K562 (cell line): ENCODE data around the gene TJP2. TPM values are rescaled to one million over a fixed set of nuclear protein-coding genes. Genes with fewer than 3 reads are reported as not detected.

ENCODE experiments used
- CCAR2 ChIP-seq: fragments of 200-400 bp; formaldehyde crosslinking; IDR thresholded peaks from 2 replicates; pipeline ENCODE4 v1.6.1; 2017; ENCODE audit warnings: mild to moderate bottlenecking, low read depth, low read length
- EP300 ChIP-seq: IDR thresholded peaks from 2 replicates; pipeline ENCODE4 v1.6.1; 2012; ENCODE audit warnings: low read length, improper control_type of control experiment
- HLTF ChIP-seq: fragments of 450-650 bp; IDR thresholded peaks from 2 replicates; pipeline ENCODE4 v1.6.1; 2016
- KLF1 ChIP-seq: fragments of 450-650 bp; IDR thresholded peaks from 2 replicates; pipeline ENCODE4 v1.6.1; 2016; ENCODE audit warnings: missing genetic modification characterization, missing compliant biosample characterization
- NR2C2 ChIP-seq, 2 experiments: fragments of 200-800 bp in 1 of 2; sonication (Bioruptor generic) in 1 of 2; sonication (generic) in 1 of 2; formaldehyde crosslinking in 1 of 2; IDR thresholded peaks; 2 replicates each; pipeline versions ENCODE4 v1.6.1 to v1.8.0; 2016 to 2022; ENCODE audit warnings: mild to moderate bottlenecking in 1 of 2, missing compliant biosample characterization in 1 of 2, missing genetic modification characterization in 1 of 2, missing genetic modification reagents in 1 of 2
- NUFIP1 ChIP-seq: fragments of 450-650 bp; IDR thresholded peaks from 2 replicates; pipeline ENCODE4 v1.6.1; 2018; ENCODE audit not compliant: partially characterized antibody
- RUNX1 ChIP-seq: sonication (generic); IDR thresholded peaks from 2 replicates; pipeline ENCODE4 v1.6.1; 2016; ENCODE audit warnings: antibody characterized with exemption, low read depth
- SLC30A9 ChIP-seq: fragments of 250-450 bp; sonication (Bioruptor Pico); IDR thresholded peaks from 2 replicates; pipeline ENCODE4 v1.8.0; 2022; ENCODE audit warnings: mild to moderate bottlenecking, moderate library complexity
- SMAD4 ChIP-seq: fragments of 250-450 bp; sonication (Bioruptor Pico); conservative IDR thresholded peaks from 2 replicates; pipeline ENCODE4 v1.8.0; 2021; ENCODE audit warnings: inconsistent platforms, mild to moderate bottlenecking, moderate library complexity
- SMARCE1 ChIP-seq: fragments of 450-650 bp; IDR thresholded peaks from 2 replicates; pipeline ENCODE4 v1.7.1; 2016; ENCODE audit warnings: mild to moderate bottlenecking
- SNIP1 ChIP-seq: fragments of 450-650 bp; IDR thresholded peaks from 2 replicates; pipeline ENCODE4 v1.7.1; 2017; ENCODE audit warnings: low read depth, mild to moderate bottlenecking
- ZBTB17 ChIP-seq: fragments of 450-650 bp; formaldehyde crosslinking; IDR thresholded peaks from 2 replicates; pipeline ENCODE4 v1.4.0; 2020; ENCODE audit warnings: mild to moderate bottlenecking
- ZNF239 ChIP-seq: fragments of 250-450 bp; sonication (Bioruptor Pico); IDR thresholded peaks from 2 replicates; pipeline ENCODE4 v1.4.0; 2020; ENCODE audit warnings: mild to moderate bottlenecking
- polyA plus RNA-seq, 8 experiments: library from polyadenylated mRNA; depleted of rRNA in 4 of 8; stranded (reverse) in 5 of 8; unstranded in 3 of 8; fragments of >200 nt; fragmentation: Nextera tagmentation in 2 of 8; fragmentation: Illumina TruSeq in 1 of 8; extraction: Ambion mirVana in 2 of 8; extraction: Trizol in 1 of 8; gene quantifications; 2 replicates each; pipeline versions ENCODE4 v1.2.1 to v1.2.3, GENCODE V29; 2011 to 2014; ENCODE audit warnings: inconsistent platforms in 1 of 8, missing spikeins in 1 of 8
- total RNA-seq, 7 experiments: library from RNA; depleted of rRNA in 6 of 7; stranded (reverse); fragments of >200 nt in 6 of 7; fragmentation: Illumina TruSeq in 2 of 7; extraction: Trizol in 2 of 7; gene quantifications; 2 replicates each; pipeline versions ENCODE4 v1.2.1 to v1.2.3, GENCODE V29; 2011 to 2021; ENCODE audit warnings: low replicate concordance in 1 of 7
- TF ChIP-seq, protein P1 (sequence below): sonication (generic); formaldehyde crosslinking; IDR thresholded peaks from 2 replicates; pipeline ENCODE4 v1.8.0; 2022; ENCODE audit warnings: mild to moderate bottlenecking, low read depth, missing genetic modification reagents
- TF ChIP-seq, protein P2 (sequence below): fragments of 250-450 bp; sonication (Bioruptor Pico); IDR thresholded peaks from 2 replicates; pipeline ENCODE4 v1.9.0; 2021; ENCODE audit warnings: mild to moderate bottlenecking
- TF ChIP-seq, protein P3 (sequence below): fragments of 200-600 bp; sonication (generic); IDR thresholded peaks from one replicate; pipeline ENCODE4 v1.6.1; 2012; ENCODE audit warnings: mild to moderate bottlenecking, low read depth, low read length, inconsistent platforms

TJP2 gene
- total and polyA plus RNA-seq, 9 of the 15 experiments (the other 6 are each of a cell fraction or from before 2014, with no cell fraction given) = 4.0 to 24.1 (median 16.8) TPM

DNA sequence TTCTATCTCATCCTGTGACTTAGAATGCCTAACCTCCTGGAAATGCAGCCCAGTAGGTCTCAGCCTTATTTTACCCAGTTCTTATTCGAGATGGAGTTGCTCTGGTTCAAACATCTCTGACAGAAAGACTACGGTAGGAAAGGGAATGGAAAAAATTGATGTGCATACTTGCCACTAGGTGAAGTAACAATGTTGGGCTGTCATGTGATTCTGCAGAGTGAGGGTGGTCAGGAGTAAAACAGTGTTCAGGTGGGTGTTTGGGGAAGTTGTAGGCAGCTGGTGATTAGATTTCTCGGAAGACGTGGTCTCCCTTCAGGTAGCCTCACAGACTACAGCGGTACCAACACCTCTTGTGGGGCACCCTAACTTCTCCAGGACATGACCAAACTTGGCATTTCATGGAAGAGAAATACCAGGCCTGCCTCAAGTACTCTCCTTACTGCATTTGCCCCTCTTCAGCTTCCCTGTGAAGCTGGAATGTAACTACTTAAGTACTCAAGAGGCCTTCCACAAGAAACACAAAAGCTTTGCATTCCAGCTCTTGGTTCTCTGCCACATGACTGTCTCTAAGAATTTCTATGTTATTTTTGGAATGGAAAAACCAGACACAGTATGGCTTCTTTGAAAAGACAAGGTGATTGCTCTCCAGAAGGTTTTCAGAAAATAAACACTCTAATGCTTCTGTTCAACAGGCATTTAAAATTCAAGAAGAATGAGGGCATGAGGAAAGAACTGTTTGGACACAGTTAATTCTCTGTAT, 133.5 kb downstream of the TJP2 start (continued):
- TF ChIP-seq, protein P1, sequence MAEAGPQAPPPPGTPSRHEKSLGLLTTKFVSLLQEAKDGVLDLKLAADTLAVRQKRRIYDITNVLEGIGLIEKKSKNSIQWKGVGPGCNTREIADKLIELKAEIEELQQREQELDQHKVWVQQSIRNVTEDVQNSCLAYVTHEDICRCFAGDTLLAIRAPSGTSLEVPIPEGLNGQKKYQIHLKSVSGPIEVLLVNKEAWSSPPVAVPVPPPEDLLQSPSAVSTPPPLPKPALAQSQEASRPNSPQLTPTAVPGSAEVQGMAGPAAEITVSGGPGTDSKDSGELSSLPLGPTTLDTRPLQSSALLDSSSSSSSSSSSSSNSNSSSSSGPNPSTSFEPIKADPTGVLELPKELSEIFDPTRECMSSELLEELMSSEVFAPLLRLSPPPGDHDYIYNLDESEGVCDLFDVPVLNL = no peak
- TF ChIP-seq CCAR2 = no peak
- TF ChIP-seq KLF1 = no peak
- no peak for TF ChIP-seq ZBTB17
- no peak for TF ChIP-seq EP300
- TF ChIP-seq, protein P2, sequence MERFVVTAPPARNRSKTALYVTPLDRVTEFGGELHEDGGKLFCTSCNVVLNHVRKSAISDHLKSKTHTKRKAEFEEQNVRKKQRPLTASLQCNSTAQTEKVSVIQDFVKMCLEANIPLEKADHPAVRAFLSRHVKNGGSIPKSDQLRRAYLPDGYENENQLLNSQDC = no peak
- no peak for TF ChIP-seq NUFIP1
- TF ChIP-seq SNIP1 = no peak
- peak; percentile 52; the same call in 1 of the 2 replicates for TF ChIP-seq SMAD4 (CRISPR knock-in tag)
- TF ChIP-seq RUNX1 = no peak
- no peak for TF ChIP-seq HLTF
- TF ChIP-seq NR2C2 (CRISPR knock-in tag; IDR thresholded peaks at IDR 0.05) = no peak
- 0 out of 2 replicates have a peak, but pooled peaks have one; percentile 2 for TF ChIP-seq NR2C2 (tag; IDR thresholded peaks at IDR 0.05)
- TF ChIP-seq, protein P3, sequence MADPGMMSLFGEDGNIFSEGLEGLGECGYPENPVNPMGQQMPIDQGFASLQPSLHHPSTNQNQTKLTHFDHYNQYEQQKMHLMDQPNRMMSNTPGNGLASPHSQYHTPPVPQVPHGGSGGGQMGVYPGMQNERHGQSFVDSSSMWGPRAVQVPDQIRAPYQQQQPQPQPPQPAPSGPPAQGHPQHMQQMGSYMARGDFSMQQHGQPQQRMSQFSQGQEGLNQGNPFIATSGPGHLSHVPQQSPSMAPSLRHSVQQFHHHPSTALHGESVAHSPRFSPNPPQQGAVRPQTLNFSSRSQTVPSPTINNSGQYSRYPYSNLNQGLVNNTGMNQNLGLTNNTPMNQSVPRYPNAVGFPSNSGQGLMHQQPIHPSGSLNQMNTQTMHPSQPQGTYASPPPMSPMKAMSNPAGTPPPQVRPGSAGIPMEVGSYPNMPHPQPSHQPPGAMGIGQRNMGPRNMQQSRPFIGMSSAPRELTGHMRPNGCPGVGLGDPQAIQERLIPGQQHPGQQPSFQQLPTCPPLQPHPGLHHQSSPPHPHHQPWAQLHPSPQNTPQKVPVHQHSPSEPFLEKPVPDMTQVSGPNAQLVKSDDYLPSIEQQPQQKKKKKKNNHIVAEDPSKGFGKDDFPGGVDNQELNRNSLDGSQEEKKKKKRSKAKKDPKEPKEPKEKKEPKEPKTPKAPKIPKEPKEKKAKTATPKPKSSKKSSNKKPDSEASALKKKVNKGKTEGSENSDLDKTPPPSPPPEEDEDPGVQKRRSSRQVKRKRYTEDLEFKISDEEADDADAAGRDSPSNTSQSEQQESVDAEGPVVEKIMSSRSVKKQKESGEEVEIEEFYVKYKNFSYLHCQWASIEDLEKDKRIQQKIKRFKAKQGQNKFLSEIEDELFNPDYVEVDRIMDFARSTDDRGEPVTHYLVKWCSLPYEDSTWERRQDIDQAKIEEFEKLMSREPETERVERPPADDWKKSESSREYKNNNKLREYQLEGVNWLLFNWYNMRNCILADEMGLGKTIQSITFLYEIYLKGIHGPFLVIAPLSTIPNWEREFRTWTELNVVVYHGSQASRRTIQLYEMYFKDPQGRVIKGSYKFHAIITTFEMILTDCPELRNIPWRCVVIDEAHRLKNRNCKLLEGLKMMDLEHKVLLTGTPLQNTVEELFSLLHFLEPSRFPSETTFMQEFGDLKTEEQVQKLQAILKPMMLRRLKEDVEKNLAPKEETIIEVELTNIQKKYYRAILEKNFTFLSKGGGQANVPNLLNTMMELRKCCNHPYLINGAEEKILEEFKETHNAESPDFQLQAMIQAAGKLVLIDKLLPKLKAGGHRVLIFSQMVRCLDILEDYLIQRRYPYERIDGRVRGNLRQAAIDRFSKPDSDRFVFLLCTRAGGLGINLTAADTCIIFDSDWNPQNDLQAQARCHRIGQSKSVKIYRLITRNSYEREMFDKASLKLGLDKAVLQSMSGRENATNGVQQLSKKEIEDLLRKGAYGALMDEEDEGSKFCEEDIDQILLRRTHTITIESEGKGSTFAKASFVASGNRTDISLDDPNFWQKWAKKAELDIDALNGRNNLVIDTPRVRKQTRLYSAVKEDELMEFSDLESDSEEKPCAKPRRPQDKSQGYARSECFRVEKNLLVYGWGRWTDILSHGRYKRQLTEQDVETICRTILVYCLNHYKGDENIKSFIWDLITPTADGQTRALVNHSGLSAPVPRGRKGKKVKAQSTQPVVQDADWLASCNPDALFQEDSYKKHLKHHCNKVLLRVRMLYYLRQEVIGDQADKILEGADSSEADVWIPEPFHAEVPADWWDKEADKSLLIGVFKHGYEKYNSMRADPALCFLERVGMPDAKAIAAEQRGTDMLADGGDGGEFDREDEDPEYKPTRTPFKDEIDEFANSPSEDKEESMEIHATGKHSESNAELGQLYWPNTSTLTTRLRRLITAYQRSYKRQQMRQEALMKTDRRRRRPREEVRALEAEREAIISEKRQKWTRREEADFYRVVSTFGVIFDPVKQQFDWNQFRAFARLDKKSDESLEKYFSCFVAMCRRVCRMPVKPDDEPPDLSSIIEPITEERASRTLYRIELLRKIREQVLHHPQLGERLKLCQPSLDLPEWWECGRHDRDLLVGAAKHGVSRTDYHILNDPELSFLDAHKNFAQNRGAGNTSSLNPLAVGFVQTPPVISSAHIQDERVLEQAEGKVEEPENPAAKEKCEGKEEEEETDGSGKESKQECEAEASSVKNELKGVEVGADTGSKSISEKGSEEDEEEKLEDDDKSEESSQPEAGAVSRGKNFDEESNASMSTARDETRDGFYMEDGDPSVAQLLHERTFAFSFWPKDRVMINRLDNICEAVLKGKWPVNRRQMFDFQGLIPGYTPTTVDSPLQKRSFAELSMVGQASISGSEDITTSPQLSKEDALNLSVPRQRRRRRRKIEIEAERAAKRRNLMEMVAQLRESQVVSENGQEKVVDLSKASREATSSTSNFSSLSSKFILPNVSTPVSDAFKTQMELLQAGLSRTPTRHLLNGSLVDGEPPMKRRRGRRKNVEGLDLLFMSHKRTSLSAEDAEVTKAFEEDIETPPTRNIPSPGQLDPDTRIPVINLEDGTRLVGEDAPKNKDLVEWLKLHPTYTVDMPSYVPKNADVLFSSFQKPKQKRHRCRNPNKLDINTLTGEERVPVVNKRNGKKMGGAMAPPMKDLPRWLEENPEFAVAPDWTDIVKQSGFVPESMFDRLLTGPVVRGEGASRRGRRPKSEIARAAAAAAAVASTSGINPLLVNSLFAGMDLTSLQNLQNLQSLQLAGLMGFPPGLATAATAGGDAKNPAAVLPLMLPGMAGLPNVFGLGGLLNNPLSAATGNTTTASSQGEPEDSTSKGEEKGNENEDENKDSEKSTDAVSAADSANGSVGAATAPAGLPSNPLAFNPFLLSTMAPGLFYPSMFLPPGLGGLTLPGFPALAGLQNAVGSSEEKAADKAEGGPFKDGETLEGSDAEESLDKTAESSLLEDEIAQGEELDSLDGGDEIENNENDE = no peak
- no peak for TF ChIP-seq SMARCE1
- no peak for TF ChIP-seq SLC30A9 (CRISPR knock-in tag)
- peak; percentile 56 for TF ChIP-seq ZNF239 (CRISPR knock-in tag)
